Endothelial cell of umbilical vein (primary cell): ENCODE data around the gene CRNN.

Source experiments
- TF ChIP-seq, protein P1 (sequence below), 2 donors: IDR thresholded peaks; 1 replicate in 1 of 2; 2 replicates in 1 of 2; pipeline ENCODE4 v1.5.1; 2011; ENCODE audit warnings: low read length in 2 of 2, mild to moderate bottlenecking in 2 of 2, moderate library complexity in 2 of 2, control low read depth in 1 of 2, inconsistent platforms in 1 of 2, low read depth in 1 of 2; ENCODE audit not compliant: insufficient read depth in 1 of 2; ENCODE audit errors: extremely low read depth in 1 of 2
- TF ChIP-seq, protein P2 (sequence below): IDR thresholded peaks from 2 replicates; pipeline ENCODE4 v1.6.1; 2011; ENCODE audit not compliant: insufficient read depth, insufficient read length

DNA sequence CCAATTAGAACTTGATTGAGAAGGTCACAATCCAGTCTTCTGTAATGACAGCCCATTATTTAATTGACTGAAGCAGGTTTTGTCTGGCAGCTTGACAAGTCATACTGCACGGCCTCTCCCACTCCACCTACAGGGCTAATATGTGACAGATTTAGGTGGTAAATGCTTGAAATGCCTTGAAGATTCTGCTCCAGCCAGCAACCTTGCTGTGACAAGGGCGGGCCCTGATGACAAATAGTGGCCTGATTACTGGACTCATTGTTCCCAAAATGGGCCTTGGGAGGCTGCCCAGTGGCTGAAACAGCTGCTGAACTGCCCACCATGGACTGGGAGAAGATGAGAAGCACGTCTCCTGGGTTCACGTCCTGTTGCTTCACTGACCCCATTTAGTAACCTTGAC, 30.0 kb upstream of the CRNN start:
- TF ChIP-seq, protein P1, sequence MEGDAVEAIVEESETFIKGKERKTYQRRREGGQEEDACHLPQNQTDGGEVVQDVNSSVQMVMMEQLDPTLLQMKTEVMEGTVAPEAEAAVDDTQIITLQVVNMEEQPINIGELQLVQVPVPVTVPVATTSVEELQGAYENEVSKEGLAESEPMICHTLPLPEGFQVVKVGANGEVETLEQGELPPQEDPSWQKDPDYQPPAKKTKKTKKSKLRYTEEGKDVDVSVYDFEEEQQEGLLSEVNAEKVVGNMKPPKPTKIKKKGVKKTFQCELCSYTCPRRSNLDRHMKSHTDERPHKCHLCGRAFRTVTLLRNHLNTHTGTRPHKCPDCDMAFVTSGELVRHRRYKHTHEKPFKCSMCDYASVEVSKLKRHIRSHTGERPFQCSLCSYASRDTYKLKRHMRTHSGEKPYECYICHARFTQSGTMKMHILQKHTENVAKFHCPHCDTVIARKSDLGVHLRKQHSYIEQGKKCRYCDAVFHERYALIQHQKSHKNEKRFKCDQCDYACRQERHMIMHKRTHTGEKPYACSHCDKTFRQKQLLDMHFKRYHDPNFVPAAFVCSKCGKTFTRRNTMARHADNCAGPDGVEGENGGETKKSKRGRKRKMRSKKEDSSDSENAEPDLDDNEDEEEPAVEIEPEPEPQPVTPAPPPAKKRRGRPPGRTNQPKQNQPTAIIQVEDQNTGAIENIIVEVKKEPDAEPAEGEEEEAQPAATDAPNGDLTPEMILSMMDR (IDR thresholded peaks at IDR 0.05; ENCODE audit: extremely low read depth in 1 of 2, insufficient read depth in 1 of 2, low read depth in 1 of 2, low read length in 2 of 2), result no peak
- TF ChIP-seq, protein P2, sequence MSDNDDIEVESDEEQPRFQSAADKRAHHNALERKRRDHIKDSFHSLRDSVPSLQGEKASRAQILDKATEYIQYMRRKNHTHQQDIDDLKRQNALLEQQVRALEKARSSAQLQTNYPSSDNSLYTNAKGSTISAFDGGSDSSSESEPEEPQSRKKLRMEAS, result no peak
